GM12865 (cell line): ENCODE measurements around the gene C11orf86.

Source experiments
- DNase-seq: peaks from one replicate; pipeline ENCODE4 v3.0.0; 2010; ENCODE audit warnings: low read depth
- H3K4me3 ChIP-seq: 2 replicates; pipeline ENCODE4 v1.5.1; 2011; ENCODE audit warnings: mild to moderate bottlenecking, low read depth, low read length, control low read depth
- TF ChIP-seq, protein P1 (sequence below): IDR thresholded peaks from 2 replicates; pipeline ENCODE4 v1.5.1; 2011; ENCODE audit warnings: low read length, control low read depth, low read depth, inconsistent platforms; ENCODE audit not compliant: insufficient read depth; ENCODE audit errors: missing control alignments

Gene C11orf86

DNA sequence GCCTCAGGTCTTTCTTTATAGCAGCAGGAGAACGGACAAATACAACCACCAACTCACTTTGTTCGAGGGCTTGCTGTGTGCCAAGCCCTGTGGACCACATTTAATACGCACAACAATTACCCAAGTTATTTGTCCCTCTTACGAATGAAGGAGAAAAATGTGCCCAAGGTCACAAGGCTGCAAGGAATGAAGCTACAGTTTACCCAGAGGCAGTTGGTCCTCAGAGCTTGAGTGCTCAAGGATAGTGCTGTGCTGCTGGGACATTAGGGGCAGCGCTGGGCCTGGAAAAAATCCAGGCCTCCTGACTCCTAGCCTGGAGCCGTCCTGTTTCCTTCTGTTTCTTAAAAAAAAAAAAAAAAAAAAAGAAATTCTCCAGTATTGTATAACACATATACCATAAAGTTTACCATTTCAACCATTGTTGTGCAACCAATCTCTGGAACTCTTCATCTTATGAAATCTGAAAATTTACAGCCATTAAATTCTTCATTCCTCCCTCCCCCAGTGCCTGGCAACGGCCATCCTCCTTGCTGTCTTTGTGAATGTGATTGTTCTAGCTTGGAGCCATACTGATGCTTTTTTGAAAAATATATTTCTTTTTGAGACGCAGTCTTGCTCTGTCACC, 1.0 kb upstream of the C11orf86 start:
- TF ChIP-seq, protein P1, sequence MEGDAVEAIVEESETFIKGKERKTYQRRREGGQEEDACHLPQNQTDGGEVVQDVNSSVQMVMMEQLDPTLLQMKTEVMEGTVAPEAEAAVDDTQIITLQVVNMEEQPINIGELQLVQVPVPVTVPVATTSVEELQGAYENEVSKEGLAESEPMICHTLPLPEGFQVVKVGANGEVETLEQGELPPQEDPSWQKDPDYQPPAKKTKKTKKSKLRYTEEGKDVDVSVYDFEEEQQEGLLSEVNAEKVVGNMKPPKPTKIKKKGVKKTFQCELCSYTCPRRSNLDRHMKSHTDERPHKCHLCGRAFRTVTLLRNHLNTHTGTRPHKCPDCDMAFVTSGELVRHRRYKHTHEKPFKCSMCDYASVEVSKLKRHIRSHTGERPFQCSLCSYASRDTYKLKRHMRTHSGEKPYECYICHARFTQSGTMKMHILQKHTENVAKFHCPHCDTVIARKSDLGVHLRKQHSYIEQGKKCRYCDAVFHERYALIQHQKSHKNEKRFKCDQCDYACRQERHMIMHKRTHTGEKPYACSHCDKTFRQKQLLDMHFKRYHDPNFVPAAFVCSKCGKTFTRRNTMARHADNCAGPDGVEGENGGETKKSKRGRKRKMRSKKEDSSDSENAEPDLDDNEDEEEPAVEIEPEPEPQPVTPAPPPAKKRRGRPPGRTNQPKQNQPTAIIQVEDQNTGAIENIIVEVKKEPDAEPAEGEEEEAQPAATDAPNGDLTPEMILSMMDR, result no peak
- no peak overlapping the region for H3K4me3 ChIP-seq
- DNase-seq, result no peak

DNA sequence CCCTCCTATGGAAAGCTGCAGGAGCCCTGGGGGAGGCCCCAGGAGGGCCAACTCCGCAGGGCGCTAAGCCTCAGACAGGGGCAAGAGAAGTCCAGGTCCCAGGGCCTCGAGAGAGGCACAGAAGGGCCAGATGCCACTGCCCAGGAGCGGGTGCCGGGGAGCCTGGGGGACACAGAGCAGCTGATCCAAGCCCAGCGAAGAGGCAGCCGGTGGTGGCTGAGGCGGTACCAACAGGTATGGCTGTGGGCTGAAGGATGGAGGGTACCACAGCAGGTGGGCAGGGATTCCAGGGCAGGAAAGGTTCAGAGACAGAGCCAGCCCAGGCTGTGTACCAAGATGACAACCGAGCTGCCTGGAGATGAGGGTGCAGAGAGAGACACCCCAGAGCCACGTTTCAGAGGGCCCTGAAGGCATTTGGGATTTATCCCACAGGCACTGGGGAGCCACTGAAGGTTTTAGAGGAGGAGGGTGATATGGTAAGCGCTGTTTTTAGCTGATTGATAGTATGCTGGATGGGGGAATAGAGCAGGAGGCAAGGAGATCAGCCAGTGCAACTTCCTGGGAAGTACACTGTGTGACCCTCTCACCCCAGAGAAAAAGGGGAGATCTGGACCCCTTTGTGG, 412 bp downstream of the C11orf86 start:
- TF ChIP-seq, protein P1, result no peak
- DNase-seq, result no peak

DNA sequence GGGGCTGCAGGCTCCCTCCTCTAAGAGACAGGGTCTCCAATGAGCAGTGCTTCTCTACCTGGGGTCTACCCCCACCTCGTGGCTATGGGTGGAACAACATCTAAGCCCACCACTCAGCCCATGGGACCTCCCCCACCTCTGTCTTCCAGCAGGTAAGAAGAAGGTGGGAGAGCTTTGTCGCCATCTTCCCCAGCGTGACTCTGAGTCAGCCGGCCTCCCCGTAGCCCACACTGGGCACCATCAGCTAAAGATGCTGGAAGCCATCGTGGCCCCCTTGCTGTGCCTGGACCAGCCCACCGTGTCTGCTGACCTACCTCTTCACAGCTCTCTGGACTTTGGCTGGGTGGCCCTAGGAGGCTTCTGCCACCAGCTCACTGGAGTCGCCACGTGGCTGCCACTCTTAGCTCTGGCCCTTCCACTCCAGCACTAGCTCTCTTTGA, 944 bp downstream of the C11orf86 start:
- H3K4me3 ChIP-seq, result no peak overlapping the region
- DNase-seq, result no peak
- TF ChIP-seq, protein P1, result peak; percentile 43

More for the DNA sequence above, 412 bp downstream of the C11orf86 start:
- H3K4me3 ChIP-seq, result no peak overlapping the region

DNA sequence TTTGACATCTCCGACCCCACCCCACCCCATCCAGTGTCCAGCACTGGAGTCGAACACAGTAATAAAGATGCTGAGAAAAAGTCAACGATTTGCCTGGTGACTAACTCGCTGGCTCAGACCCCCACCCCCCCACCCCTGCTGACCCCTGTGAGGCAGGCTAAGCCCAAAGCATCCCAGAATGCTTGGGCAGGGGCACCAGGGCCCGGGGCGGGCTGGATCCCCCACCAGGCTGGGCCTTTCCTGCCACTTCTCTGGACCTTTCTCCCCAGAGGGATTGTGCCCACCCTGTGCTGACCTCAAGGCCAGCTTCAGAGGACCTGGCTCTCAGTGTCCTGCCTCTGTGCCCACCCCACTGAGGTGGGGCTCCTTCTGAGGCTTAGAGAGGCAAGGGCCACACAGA, 1.8 kb downstream of the C11orf86 start:
- no peak for DNase-seq
- H3K4me3 ChIP-seq, result no peak overlapping the region
- TF ChIP-seq, protein P1, result no peak

DNA sequence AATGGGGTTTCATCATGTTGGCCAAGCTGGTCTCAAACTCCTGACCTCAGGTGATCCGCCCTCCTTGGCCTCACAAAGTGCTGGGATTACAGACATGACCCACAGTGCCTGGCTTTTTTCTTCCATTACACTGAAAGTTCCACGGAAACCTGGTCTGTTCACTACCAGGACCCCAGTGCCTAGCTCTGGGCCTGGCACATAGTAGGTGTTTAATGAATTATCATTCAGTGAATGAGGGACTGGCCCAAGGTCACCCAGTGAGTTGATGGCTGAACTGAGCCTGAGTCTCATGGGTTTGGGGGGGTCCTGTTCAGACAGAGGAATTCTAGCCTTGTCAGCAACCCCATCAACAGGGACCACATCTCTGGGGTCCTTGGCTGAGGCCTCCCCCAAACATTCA, 3.1 kb downstream of the C11orf86 start:
- DNase-seq, result no peak
- TF ChIP-seq, protein P1, result no peak
- no peak overlapping the region for H3K4me3 ChIP-seq

DNA sequence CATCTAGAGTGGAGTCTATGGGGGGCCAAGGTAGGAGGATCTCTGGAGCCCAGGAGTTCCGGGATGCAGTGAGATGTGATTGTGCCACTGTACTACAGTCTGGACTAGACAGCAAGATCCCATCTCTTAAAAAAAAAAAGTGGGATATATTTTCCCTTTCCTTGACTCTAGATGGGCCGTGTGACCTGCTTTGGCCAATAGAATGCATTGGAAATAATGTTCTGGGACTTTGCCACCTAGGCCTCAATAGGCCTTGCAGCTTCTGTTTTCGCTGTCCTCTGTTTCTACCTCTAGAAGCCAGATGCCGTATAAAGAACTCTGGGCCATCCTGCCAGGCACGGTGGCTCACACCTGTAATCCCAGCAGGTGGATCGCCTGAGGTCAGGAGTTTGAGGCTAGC, 3.6 kb downstream of the C11orf86 start:
- no peak overlapping the region for H3K4me3 ChIP-seq
- no peak for DNase-seq
- TF ChIP-seq, protein P1, result no peak

DNA sequence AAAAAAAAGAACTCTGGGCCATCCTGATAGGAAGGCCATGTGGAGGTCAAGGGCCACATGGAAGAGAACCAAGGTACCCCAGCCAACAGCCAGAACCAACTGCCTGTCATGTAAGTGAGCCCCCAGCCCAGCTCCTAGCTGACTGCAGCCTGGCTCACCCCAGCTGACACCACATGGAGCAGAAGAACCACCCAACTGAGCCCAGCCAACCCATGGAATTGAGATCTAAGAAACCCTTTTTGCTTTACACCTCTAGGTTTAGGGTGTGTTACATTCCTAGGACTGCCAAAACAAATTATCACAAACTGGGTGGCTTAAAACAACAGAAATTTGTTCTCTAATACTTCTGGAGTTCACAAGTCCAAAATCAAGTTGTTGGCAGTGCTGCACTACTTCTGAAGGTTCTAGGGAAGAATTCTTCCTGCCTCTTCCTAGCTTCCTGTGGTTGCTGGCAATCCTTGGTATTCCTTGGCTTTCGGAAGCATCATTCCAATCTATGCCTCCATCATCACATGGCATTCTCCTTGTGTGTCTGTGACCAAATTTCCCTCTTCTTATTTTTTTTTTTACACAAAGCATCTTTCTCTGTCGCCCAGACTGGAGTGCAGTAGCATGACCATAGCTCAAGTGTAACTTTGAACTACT, 4.4 kb downstream of the C11orf86 start:
- no peak for DNase-seq
- TF ChIP-seq, protein P1, result no peak
- no peak overlapping the region for H3K4me3 ChIP-seq
